K562 (cell line): Measurements from ENCODE around the gene SNX30. TPM values are rescaled to one million over a fixed set of nuclear protein-coding genes. Genes with fewer than 3 reads are reported as not detected.

Source experiments
- ARID3A ChIP-seq: IDR thresholded peaks from 2 replicates; pipeline ENCODE4 v1.6.1; 2012; ENCODE audit warnings: low read depth, low read length, improper control_type of control experiment, borderline replicate concordance
- DNMT1 ChIP-seq: fragments of 450-650 bp; IDR thresholded peaks from 2 replicates; pipeline ENCODE4 v1.6.1; 2016; ENCODE audit warnings: antibody characterized with exemption, mild to moderate bottlenecking
- EWSR1 ChIP-seq: fragments of 450-650 bp; IDR thresholded peaks from 2 replicates; pipeline ENCODE4 v1.6.1; 2018; ENCODE audit warnings: borderline replicate concordance, mild to moderate bottlenecking, low read depth, moderate library complexity; ENCODE audit not compliant: partially characterized antibody
- FOXP1 ChIP-seq: sonication (generic); formaldehyde crosslinking; IDR thresholded peaks from 2 replicates; pipeline ENCODE4 v1.8.0; 2022; ENCODE audit warnings: mild to moderate bottlenecking, missing genetic modification reagents
- HIVEP1 ChIP-seq: fragments of 250-450 bp; sonication (Bioruptor Pico); IDR thresholded peaks from 2 replicates; pipeline ENCODE4 v1.4.0; 2020; ENCODE audit warnings: mild to moderate bottlenecking
- ID3 ChIP-seq, 2 experiments: fragments of 250-450 bp in 1 of 2; fragments of 450-650 bp in 1 of 2; sonication (Bioruptor Pico) in 1 of 2; IDR thresholded peaks; 2 replicates each; pipeline versions ENCODE4 v1.6.1 to v1.8.0; 2016 to 2021; ENCODE audit warnings: mild to moderate bottlenecking in 2 of 2, moderate library complexity in 2 of 2, missing compliant biosample characterization in 1 of 2, missing genetic modification characterization in 1 of 2
- LEF1 ChIP-seq: fragments of 450-650 bp; IDR thresholded peaks from 2 replicates; pipeline ENCODE4 v1.6.1; 2016; ENCODE audit warnings: mild to moderate bottlenecking
- NEUROD1 ChIP-seq: fragments of 150-350 bp; IDR thresholded peaks from 2 replicates; pipeline ENCODE4 v1.6.1; 2014; ENCODE audit warnings: borderline replicate concordance, low read length, low read depth; ENCODE audit not compliant: partially characterized antibody
- PPARD ChIP-seq: fragments of 250-450 bp; sonication (Bioruptor Pico); IDR thresholded peaks from 2 replicates; pipeline ENCODE4 v1.8.0; 2022; ENCODE audit warnings: inconsistent platforms, mild to moderate bottlenecking, moderate library complexity
- RUNX1 ChIP-seq: sonication (generic); IDR thresholded peaks from 2 replicates; pipeline ENCODE4 v1.6.1; 2016; ENCODE audit warnings: antibody characterized with exemption, low read depth
- SFPQ ChIP-seq: fragments of 200-400 bp; formaldehyde crosslinking; IDR thresholded peaks from 2 replicates; pipeline ENCODE4 v1.6.1; 2017; ENCODE audit warnings: mild to moderate bottlenecking, low read depth, low read length, moderate library complexity
- SMC3 ChIP-seq: conservative IDR thresholded peaks from 2 replicates; pipeline ENCODE4 v1.6.1; 2011; ENCODE audit warnings: low read depth, low read length, improper control_type of control experiment; ENCODE audit not compliant: insufficient read depth
- SRSF3 ChIP-seq: fragments of 200-400 bp; formaldehyde crosslinking; IDR thresholded peaks from 2 replicates; pipeline ENCODE4 v1.6.1; 2016; ENCODE audit warnings: mild to moderate bottlenecking, low read length, moderate library complexity; ENCODE audit not compliant: insufficient read depth
- STAT5B ChIP-seq: fragments of 250-450 bp; sonication (Bioruptor Pico); IDR thresholded peaks from 2 replicates; pipeline ENCODE4 v1.8.0; 2021; ENCODE audit warnings: mild to moderate bottlenecking, inconsistent platforms
- VEZF1 ChIP-seq: fragments of 200-800 bp; sonication (Bioruptor generic); IDR thresholded peaks from 2 replicates; pipeline ENCODE4 v1.6.1; 2017; ENCODE audit warnings: missing genetic modification characterization, missing compliant biosample characterization
- ZFPM2 ChIP-seq: fragments of 250-450 bp; sonication (Bioruptor Pico); IDR thresholded peaks from 2 replicates; pipeline ENCODE4 v1.5.1; 2022; ENCODE audit warnings: mild to moderate bottlenecking
- ZNF316 ChIP-seq: fragments of 450-650 bp; IDR thresholded peaks from 2 replicates; pipeline ENCODE4 v1.6.1; 2016
- ZNF639 ChIP-seq, 2 experiments: fragments of 200-800 bp in 1 of 2; sonication (Bioruptor generic) in 1 of 2; sonication (generic) in 1 of 2; formaldehyde crosslinking in 1 of 2; IDR thresholded peaks in 1 of 2; conservative IDR thresholded peaks in 1 of 2; 2 replicates each; pipeline versions ENCODE4 v1.5.0 to v1.6.1; 2016 to 2020; ENCODE audit warnings: missing compliant biosample characterization in 1 of 2, missing genetic modification characterization in 1 of 2, missing genetic modification reagents in 1 of 2
- ZNF77 ChIP-seq: fragments of 250-450 bp; sonication (Bioruptor Pico); IDR thresholded peaks from 2 replicates; pipeline ENCODE4 v1.5.0; 2020
- polyA plus RNA-seq, 8 experiments: library from polyadenylated mRNA; depleted of rRNA in 4 of 8; stranded (reverse) in 5 of 8; unstranded in 3 of 8; fragments of >200 nt; fragmentation: Nextera tagmentation in 2 of 8; fragmentation: Illumina TruSeq in 1 of 8; extraction: Ambion mirVana in 2 of 8; extraction: Trizol in 1 of 8; gene quantifications; 2 replicates each; pipeline versions ENCODE4 v1.2.1 to v1.2.3, GENCODE V29; 2011 to 2014; ENCODE audit warnings: inconsistent platforms in 1 of 8, missing spikeins in 1 of 8
- total RNA-seq, 7 experiments: library from RNA; depleted of rRNA in 6 of 7; stranded (reverse); fragments of >200 nt in 6 of 7; fragmentation: Illumina TruSeq in 2 of 7; extraction: Trizol in 2 of 7; gene quantifications; 2 replicates each; pipeline versions ENCODE4 v1.2.1 to v1.2.3, GENCODE V29; 2011 to 2021; ENCODE audit warnings: low replicate concordance in 1 of 7

SNX30 gene
- total and polyA plus RNA-seq, 9 of the 15 experiments (the other 6 are each of a cell fraction or from before 2014, with no cell fraction given), result 0.76 to 5.9 (median 3.3) TPM

GRCh38 chr9:112750016-112750763 is at the start of gene SNX30 (continued):
- TF ChIP-seq VEZF1 (CRISPR knock-in tag), result peak; percentile 98
- no peak for TF ChIP-seq ZNF316
- peak; percentile 51 for TF ChIP-seq NEUROD1
- no peak for TF ChIP-seq STAT5B (CRISPR knock-in tag)
- no peak for TF ChIP-seq ID3 (CRISPR knock-in tag; IDR thresholded peaks at IDR 0.05)
- TF ChIP-seq ID3 (tag; IDR thresholded peaks at IDR 0.05), result peak; percentile 72; the same call in 1 of the 2 replicates
- no peak for TF ChIP-seq DNMT1
- no peak for TF ChIP-seq SFPQ
- no peak for TF ChIP-seq HIVEP1 (CRISPR knock-in tag)
- TF ChIP-seq ARID3A, result no peak
- no peak for TF ChIP-seq EWSR1
- TF ChIP-seq ZNF77 (CRISPR knock-in tag), result no peak
- no peak for TF ChIP-seq PPARD (CRISPR knock-in tag)
- no peak for TF ChIP-seq LEF1
- TF ChIP-seq RUNX1, result no peak
- peak; percentile 71; the same call in 1 of the 2 replicates for TF ChIP-seq FOXP1 (CRISPR knock-in tag)
- no peak for TF ChIP-seq SRSF3
- TF ChIP-seq SMC3, result no peak
- peak in 1 of 2 experiments; percentile 24; a peak in 1 of 4 replicates for TF ChIP-seq ZNF639 (CRISPR knock-in tag; conservative IDR thresholded peaks at IDR 0.05 in 1 of 2, IDR thresholded peaks at IDR 0.05 in 1 of 2)
- TF ChIP-seq ZFPM2 (CRISPR knock-in tag), result 0 out of 2 replicates have a peak, but pooled peaks have one; percentile 38
